Astrocyte (in vitro differentiated cells and primary cell): ENCODE data around the gene MRPL55.

Experiments
- EZH2 ChIP-seq: IDR thresholded peaks from 2 replicates; pipeline ENCODE4 v1.6.1; 2012; ENCODE audit warnings: mild to moderate bottlenecking, low read length, inconsistent platforms; ENCODE audit not compliant: insufficient read depth
- TF ChIP-seq, protein P1 (sequence below): IDR thresholded peaks from 2 replicates; pipeline ENCODE4 v1.5.1; 2011; ENCODE audit warnings: low read depth, mild to moderate bottlenecking, inconsistent platforms, low read length, moderate library complexity; ENCODE audit not compliant: insufficient read depth

GRCh38 chr1:228075801-228076271 is 33.3 kb downstream of the MRPL55 start:
- TF ChIP-seq, protein P1, sequence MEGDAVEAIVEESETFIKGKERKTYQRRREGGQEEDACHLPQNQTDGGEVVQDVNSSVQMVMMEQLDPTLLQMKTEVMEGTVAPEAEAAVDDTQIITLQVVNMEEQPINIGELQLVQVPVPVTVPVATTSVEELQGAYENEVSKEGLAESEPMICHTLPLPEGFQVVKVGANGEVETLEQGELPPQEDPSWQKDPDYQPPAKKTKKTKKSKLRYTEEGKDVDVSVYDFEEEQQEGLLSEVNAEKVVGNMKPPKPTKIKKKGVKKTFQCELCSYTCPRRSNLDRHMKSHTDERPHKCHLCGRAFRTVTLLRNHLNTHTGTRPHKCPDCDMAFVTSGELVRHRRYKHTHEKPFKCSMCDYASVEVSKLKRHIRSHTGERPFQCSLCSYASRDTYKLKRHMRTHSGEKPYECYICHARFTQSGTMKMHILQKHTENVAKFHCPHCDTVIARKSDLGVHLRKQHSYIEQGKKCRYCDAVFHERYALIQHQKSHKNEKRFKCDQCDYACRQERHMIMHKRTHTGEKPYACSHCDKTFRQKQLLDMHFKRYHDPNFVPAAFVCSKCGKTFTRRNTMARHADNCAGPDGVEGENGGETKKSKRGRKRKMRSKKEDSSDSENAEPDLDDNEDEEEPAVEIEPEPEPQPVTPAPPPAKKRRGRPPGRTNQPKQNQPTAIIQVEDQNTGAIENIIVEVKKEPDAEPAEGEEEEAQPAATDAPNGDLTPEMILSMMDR: no peak
- TF ChIP-seq EZH2: no peak
